GM23338 (cell line): ENCODE data around the gene NBPF1. TPM values are rescaled to one million over a fixed set of nuclear protein-coding genes. Genes with fewer than 3 reads are reported as not detected.

Experiments used
- ATAC-seq: fragments of 200-7000 bp; cut with Tn5 transposase; 3 replicates; pipeline ENCODE4 v1.9.1; 2020
- DNase-seq: peaks from one replicate; pipeline ENCODE4 v3.0.0-alpha.2; 2015; ENCODE audit warnings: low spot score
- H2AFZ ChIP-seq: fragments of 200-600 bp; sonication (generic); 2 replicates; pipeline ENCODE4 v1.8.0; 2016; ENCODE audit warnings: antibody characterized with exemption, mild to moderate bottlenecking, moderate library complexity
- H3F3A ChIP-seq: fragments of 200-600 bp; sonication (generic); replicated peaks from 2 replicates; pipeline ENCODE4 v1.8.0; 2017; ENCODE audit warnings: antibody characterized with exemption, mixed run types, low read depth
- H3K27ac ChIP-seq: fragments of 200-600 bp; sonication (generic); 2 replicates; pipeline ENCODE4 v1.6.1; 2016; ENCODE audit warnings: low read depth
- H3K27me3 ChIP-seq: fragments of 200-600 bp; sonication (generic); 2 replicates; pipeline ENCODE4 v1.8.0; 2016; ENCODE audit warnings: mild to moderate bottlenecking, mixed run types, moderate library complexity; ENCODE audit not compliant: insufficient read depth
- H3K36me3 ChIP-seq: fragments of 200-600 bp; sonication (generic); 2 replicates; pipeline ENCODE4 v1.8.0; 2016; ENCODE audit warnings: mild to moderate bottlenecking; ENCODE audit not compliant: insufficient read depth
- H3K4me1 ChIP-seq: fragments of 200-600 bp; sonication (generic); 2 replicates; pipeline ENCODE4 v1.8.0; 2016; ENCODE audit warnings: mild to moderate bottlenecking, moderate library complexity; ENCODE audit not compliant: insufficient read depth
- H3K4me2 ChIP-seq: fragments of 200-600 bp; sonication (generic); 2 replicates; pipeline ENCODE4 v1.7.1; 2017; ENCODE audit warnings: mixed run types
- H3K4me3 ChIP-seq: fragments of 200-600 bp; sonication (generic); 2 replicates; pipeline ENCODE4 v1.6.1; 2016; ENCODE audit warnings: mixed run types
- H3K79me2 ChIP-seq: fragments of 200-600 bp; sonication (generic); replicated peaks from 2 replicates; pipeline ENCODE4 v1.8.0; 2017; ENCODE audit warnings: mild to moderate bottlenecking; ENCODE audit not compliant: insufficient read depth
- H3K9me2 ChIP-seq: fragments of 200-600 bp; sonication (generic); 2 replicates; pipeline ENCODE4 v1.8.0; 2017; ENCODE audit not compliant: insufficient read depth
- H4K20me1 ChIP-seq: fragments of 200-600 bp; sonication (generic); replicated peaks from 2 replicates; pipeline ENCODE4 v1.8.0; 2017; ENCODE audit warnings: mild to moderate bottlenecking; ENCODE audit not compliant: insufficient read depth
- H3K27ac Mint-ChIP-seq: 2 replicates; pipeline ENCODE4 v1.8.0; 2020; ENCODE audit warnings: inconsistent platforms, mild to moderate bottlenecking, moderate library complexity, mixed read lengths
- H3K27me3 Mint-ChIP-seq: 3 replicates; pipeline ENCODE4 v1.8.0; 2022; ENCODE audit warnings: low read depth, mild to moderate bottlenecking, moderate library complexity, mixed read lengths, inconsistent platforms; ENCODE audit not compliant: insufficient read depth, poor library complexity
- H3K36me3 Mint-ChIP-seq: 3 replicates; pipeline ENCODE4 v1.8.0; 2021; ENCODE audit warnings: low read depth, mild to moderate bottlenecking, inconsistent platforms, moderate library complexity, mixed read lengths
- H3K4me1 Mint-ChIP-seq: 3 replicates; pipeline ENCODE4 v1.8.0; 2020; ENCODE audit warnings: mild to moderate bottlenecking, inconsistent platforms, mixed read lengths
- H3K4me3 Mint-ChIP-seq: 3 replicates; pipeline ENCODE4 v1.8.0; 2021; ENCODE audit warnings: moderate library complexity, mild to moderate bottlenecking, inconsistent platforms, mixed read lengths
- H3K9me3 Mint-ChIP-seq: 3 replicates; pipeline ENCODE4 v1.8.0; 2020; ENCODE audit warnings: moderate library complexity, mild to moderate bottlenecking, inconsistent platforms, mixed read lengths
- CTCF ChIP-seq, 2 experiments: fragments of 200-600 bp in 1 of 2; sonication (generic) in 1 of 2; conservative IDR thresholded peaks; 2 replicates each; pipeline versions ENCODE4 v1.5.1 to v1.6.1; 2016 to 2017; ENCODE audit warnings: antibody characterized with exemption in 2 of 2, low read depth in 2 of 2, mild to moderate bottlenecking in 2 of 2, moderate library complexity in 1 of 2
- ETS1 ChIP-seq: IDR thresholded peaks from 2 replicates; pipeline ENCODE4 v1.6.1; 2016; ENCODE audit warnings: antibody characterized with exemption
- EZH2phosphoT487 ChIP-seq: fragments of 200-600 bp; sonication (generic); IDR thresholded peaks from one replicate; pipeline ENCODE4 v1.8.1; 2018; ENCODE audit warnings: antibody characterized with exemption; ENCODE audit not compliant: unreplicated experiment
- JUNB ChIP-seq: IDR thresholded peaks from one replicate; pipeline ENCODE4 v1.6.1; 2016; ENCODE audit warnings: antibody characterized with exemption; ENCODE audit not compliant: unreplicated experiment
- NANOG ChIP-seq: IDR thresholded peaks from 2 replicates; pipeline ENCODE4 v1.6.1; 2016; ENCODE audit warnings: antibody characterized with exemption, borderline replicate concordance
- POLR2AphosphoS5 ChIP-seq: IDR thresholded peaks from 2 replicates; pipeline ENCODE4 v1.6.1; 2016; ENCODE audit warnings: antibody characterized with exemption, low read depth
- ZNF331 ChIP-seq: fragments of 250-450 bp; sonication (Bioruptor Pico); IDR thresholded peaks from 2 replicates; pipeline ENCODE4 v1.5.0; 2020; ENCODE audit warnings: low read depth, mild to moderate bottlenecking, moderate library complexity
- ZNF462 ChIP-seq: fragments of 250-450 bp; sonication (Bioruptor Pico); IDR thresholded peaks from 2 replicates; pipeline ENCODE4 v1.5.0; 2020; ENCODE audit warnings: mild to moderate bottlenecking, moderate library complexity
- polyA plus RNA-seq: library from polyadenylated mRNA; unstranded; fragments of >200 nt; fragmentation: Nextera tagmentation; extraction: Ambion mirVana; gene quantifications from 2 replicates; pipeline ENCODE4 v1.2.1, GENCODE V29; 2016
- total RNA-seq: library from RNA; depleted of rRNA; stranded (reverse); fragments of >200 nt; shearing (Covaris generic); gene quantifications from 2 replicates; pipeline ENCODE4 v1.2.3, GENCODE V29; 2014

The NBPF1 gene
- total and polyA plus RNA-seq, 2 experiments from 2014 or later, result 9.5 to 11.8 TPM

GRCh38 chr1:16617114-16617631 is 3.8 kb upstream of the NBPF1 start:
- H3K27ac ChIP-seq, result peak overlapping the region; percentile 51; the same call in 1 of the 2 replicates

More at GRCh38 chr1:16617114-16617631, 3.8 kb upstream of the NBPF1 start:
- no peak overlapping the region for H3K27ac Mint-ChIP-seq
- DNase-seq (peak; percentile 47), ATAC-seq (no peak)
- Histone ChIP-seq H3K4me3 (no peak overlapping the region), H3K36me3 (no peaks in the 10 kb centered on the region), H3F3A (peaks cover 10% of the 10 kb centered on the region), H4K20me1 (peaks cover 3% of the 10 kb centered on the region; the same call in 1 of the 2 replicates), H2AFZ (no peak overlapping the region), H3K79me2 (no peaks in the 10 kb centered on the region), H3K4me1 (peaks cover 13% of the 10 kb centered on the region), H3K27me3 (peaks cover 32% of the 10 kb centered on the region), H3K4me2 (no peak overlapping the region), H3K9me2 (no peaks in the 10 kb centered on the region)
- H3K4me3 Mint-ChIP-seq, result no peak overlapping the region
- H3K36me3 Mint-ChIP-seq, result no peaks in the 10 kb centered on the region
- no peaks in the 10 kb centered on the region for H3K27me3 Mint-ChIP-seq
- TF ChIP-seq CTCF (conservative IDR thresholded peaks at IDR 0.05; ENCODE audit: low read depth in 2 of 2), result no peak
- no peak for TF ChIP-seq EZH2phosphoT487
- no peak for TF ChIP-seq POLR2AphosphoS5
- no peak for TF ChIP-seq ETS1
- no peak for TF ChIP-seq ZNF331 (CRISPR knock-in tag)
- no peak for TF ChIP-seq NANOG
- no peak for TF ChIP-seq JUNB
- no peak for TF ChIP-seq ZNF462 (CRISPR knock-in tag)
- H3K4me1 Mint-ChIP-seq, result no peaks in the 10 kb centered on the region
- no peaks in the 10 kb centered on the region for H3K9me3 Mint-ChIP-seq
